HepG2 (cell line): ENCODE data around the gene RSPH4A. TPM values are rescaled to one million over a fixed set of nuclear protein-coding genes. Genes with fewer than 3 reads are reported as not detected.

Source experiments
- EHMT2 ChIP-seq: fragments of 200-600 bp; sonication (generic); IDR thresholded peaks from 2 replicates; pipeline ENCODE4 v1.7.0; 2017; ENCODE audit warnings: antibody characterized with exemption, low read depth, low read length, borderline replicate concordance
- GATAD1 ChIP-seq: IDR thresholded peaks from 2 replicates; pipeline ENCODE4 v1.6.1; 2016; ENCODE audit warnings: missing genetic modification reagents, missing compliant biosample characterization
- HNF4G ChIP-seq, 2 experiments: sonication (generic) in 1 of 2; formaldehyde crosslinking in 1 of 2; IDR thresholded peaks; 2 replicates each; pipeline versions ENCODE4 v1.4.0 to v1.6.1; 2011 to 2020; ENCODE audit warnings: borderline replicate concordance in 2 of 2, low read depth in 2 of 2, mild to moderate bottlenecking in 2 of 2, low read length in 1 of 2, missing genetic modification reagents in 1 of 2, moderate library complexity in 1 of 2
- HOXD1 ChIP-seq: sonication (generic); formaldehyde crosslinking; IDR thresholded peaks from 2 replicates; pipeline ENCODE4 v1.5.0; 2020; ENCODE audit warnings: missing genetic modification reagents
- NCOA2 ChIP-seq: sonication (generic); formaldehyde crosslinking; IDR thresholded peaks from 2 replicates; pipeline ENCODE4 v1.8.0; 2022; ENCODE audit warnings: inconsistent platforms
- PLRG1 ChIP-seq: fragments of 450-650 bp; conservative IDR thresholded peaks from 2 replicates; pipeline ENCODE4 v1.6.1; 2016
- POLR2G ChIP-seq: fragments of 200-400 bp; formaldehyde crosslinking; IDR thresholded peaks from 2 replicates; pipeline ENCODE4 v1.6.1; 2018; ENCODE audit warnings: mild to moderate bottlenecking, low read depth, low read length, moderate library complexity
- SAP130 ChIP-seq: IDR thresholded peaks from 2 replicates; pipeline ENCODE4 v1.6.1; 2016; ENCODE audit warnings: low read depth
- SP1 ChIP-seq, 2 experiments: fragments of 450-650 bp in 1 of 2; sonication (generic) in 1 of 2; formaldehyde crosslinking in 1 of 2; IDR thresholded peaks; 2 replicates each; pipeline versions ENCODE4 v1.4.0 to v1.6.1; 2016 to 2020; ENCODE audit warnings: missing genetic modification reagents in 1 of 2
- TEAD2 ChIP-seq: sonication (generic); formaldehyde crosslinking; IDR thresholded peaks from 2 replicates; pipeline ENCODE4 v1.9.0; 2021; ENCODE audit warnings: missing genetic modification reagents
- ZBTB49 ChIP-seq: sonication (generic); formaldehyde crosslinking; IDR thresholded peaks from 2 replicates; pipeline ENCODE4 v1.4.0; 2020; ENCODE audit warnings: missing genetic modification reagents, borderline replicate concordance
- ZC3H13 ChIP-seq: sonication (generic); formaldehyde crosslinking; IDR thresholded peaks from 2 replicates; pipeline ENCODE4 v1.8.1; 2023; ENCODE audit warnings: mild to moderate bottlenecking, missing genetic modification reagents, moderate library complexity
- ZFX ChIP-seq: sonication (generic); formaldehyde crosslinking; IDR thresholded peaks from 2 replicates; pipeline ENCODE4 v1.4.0; 2020; ENCODE audit warnings: mild to moderate bottlenecking, low read depth, missing genetic modification reagents, moderate library complexity
- ZNF124 ChIP-seq: sonication (generic); formaldehyde crosslinking; IDR thresholded peaks from 2 replicates; pipeline ENCODE4 v1.4.0; 2020; ENCODE audit warnings: missing genetic modification reagents
- ZNF234 ChIP-seq: sonication (generic); formaldehyde crosslinking; conservative IDR thresholded peaks from 2 replicates; pipeline ENCODE4 v1.5.1; 2020; ENCODE audit warnings: mild to moderate bottlenecking, missing genetic modification reagents
- ZNF558 ChIP-seq: sonication (generic); formaldehyde crosslinking; IDR thresholded peaks from 2 replicates; pipeline ENCODE4 v1.9.0; 2022; ENCODE audit warnings: mild to moderate bottlenecking, missing genetic modification reagents, borderline replicate concordance
- ZNF567 ChIP-seq: sonication (generic); formaldehyde crosslinking; IDR thresholded peaks from 2 replicates; pipeline ENCODE4 v1.8.1; 2023; ENCODE audit warnings: mild to moderate bottlenecking, missing genetic modification reagents, borderline replicate concordance
- ZNF577 ChIP-seq: sonication (generic); formaldehyde crosslinking; IDR thresholded peaks from 2 replicates; pipeline ENCODE4 v1.4.0; 2020; ENCODE audit warnings: mild to moderate bottlenecking, low read depth, missing genetic modification reagents, borderline replicate concordance
- ZNF773 ChIP-seq: sonication (generic); formaldehyde crosslinking; IDR thresholded peaks from 2 replicates; pipeline ENCODE4 v1.4.0; 2020; ENCODE audit warnings: missing genetic modification reagents, borderline replicate concordance
- ZNF800 ChIP-seq: sonication (generic); formaldehyde crosslinking; IDR thresholded peaks from 2 replicates; pipeline ENCODE4 v1.4.0; 2020; ENCODE audit warnings: missing genetic modification reagents
- polyA plus RNA-seq, 8 experiments: library from polyadenylated mRNA; depleted of rRNA in 3 of 8; stranded (reverse) in 7 of 8; unstranded in 1 of 8; fragments of >200 nt; fragmentation: Illumina TruSeq in 4 of 8; extraction: Trizol in 4 of 8; gene quantifications; 2 replicates each; pipeline versions ENCODE4 v1.2.1 to v1.2.3, GENCODE V29; 2011 to 2016; ENCODE audit warnings: low read depth in 4 of 8, missing spikeins in 1 of 8, mixed read lengths in 1 of 8; ENCODE audit not compliant: insufficient read depth in 1 of 8
- total RNA-seq, 5 experiments: library from RNA; depleted of rRNA; stranded (reverse); fragments of >200 nt; fragmentation: Illumina TruSeq; extraction: Trizol; gene quantifications; 2 replicates each; pipeline ENCODE4 v1.2.3, GENCODE V29; 2016; ENCODE audit warnings: low read depth in 1 of 5
- TF ChIP-seq, protein P1 (sequence below): sonication (generic); formaldehyde crosslinking; IDR thresholded peaks from 2 replicates; pipeline ENCODE4 v1.8.1; 2023; ENCODE audit warnings: mild to moderate bottlenecking, missing genetic modification reagents
- TF ChIP-seq, protein P2 (sequence below): sonication (generic); formaldehyde crosslinking; IDR thresholded peaks from 2 replicates; pipeline ENCODE4 v1.8.0; 2022; ENCODE audit warnings: mild to moderate bottlenecking, missing genetic modification reagents

The RSPH4A gene
- total and polyA plus RNA-seq, 2 of the 13 experiments (the other 11 are each of a cell fraction or from before 2014, with no cell fraction given) = 0.24 to 0.40 TPM

- TF ChIP-seq ZBTB49 (no peak), GATAD1 (CRISPR knock-in tag) (peak; percentile 79), ZNF234 (CRISPR knock-in tag) (no peak), PLRG1 (no peak), ZNF558 (CRISPR knock-in tag) (no peak), ZFX (CRISPR knock-in tag) (peak; percentile 95), HOXD1 (peak; percentile 84; the same call in 1 of the 2 replicates), ZNF567 (CRISPR knock-in tag) (no peak), SP1 (IDR thresholded peaks at IDR 0.05) (no peak), SP1 (CRISPR knock-in tag; IDR thresholded peaks at IDR 0.05) (no peak), NCOA2 (peak; percentile 99), ZC3H13 (CRISPR knock-in tag) (no peak), ZNF124 (CRISPR knock-in tag) (no peak; the same call in 1 of the 2 replicates), ZNF800 (peak; percentile 89), SAP130 (CRISPR knock-in tag) (peak; percentile 98), EHMT2 (peak; percentile 87; the same call in 1 of the 2 replicates), ZNF577 (no peak), HNF4G (IDR thresholded peaks at IDR 0.05; ENCODE audit: borderline replicate concordance, low read depth, low read length) (peak; percentile 62; the same call in 1 of the 2 replicates), HNF4G (CRISPR knock-in tag; IDR thresholded peaks at IDR 0.05; ENCODE audit: borderline replicate concordance, low read depth) (0 out of 2 replicates have a peak, but pooled peaks have one; percentile 29), TEAD2 (no peak), ZNF773 (no peak), POLR2G (peak; percentile 53; the same call in 1 of the 2 replicates)
- TF ChIP-seq, protein P1, sequence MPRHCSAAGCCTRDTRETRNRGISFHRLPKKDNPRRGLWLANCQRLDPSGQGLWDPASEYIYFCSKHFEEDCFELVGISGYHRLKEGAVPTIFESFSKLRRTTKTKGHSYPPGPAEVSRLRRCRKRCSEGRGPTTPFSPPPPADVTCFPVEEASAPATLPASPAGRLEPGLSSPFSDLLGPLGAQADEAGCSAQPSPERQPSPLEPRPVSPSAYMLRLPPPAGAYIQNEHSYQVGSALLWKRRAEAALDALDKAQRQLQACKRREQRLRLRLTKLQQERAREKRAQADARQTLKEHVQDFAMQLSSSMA (CRISPR knock-in tag) = no peak
- TF ChIP-seq, protein P2, sequence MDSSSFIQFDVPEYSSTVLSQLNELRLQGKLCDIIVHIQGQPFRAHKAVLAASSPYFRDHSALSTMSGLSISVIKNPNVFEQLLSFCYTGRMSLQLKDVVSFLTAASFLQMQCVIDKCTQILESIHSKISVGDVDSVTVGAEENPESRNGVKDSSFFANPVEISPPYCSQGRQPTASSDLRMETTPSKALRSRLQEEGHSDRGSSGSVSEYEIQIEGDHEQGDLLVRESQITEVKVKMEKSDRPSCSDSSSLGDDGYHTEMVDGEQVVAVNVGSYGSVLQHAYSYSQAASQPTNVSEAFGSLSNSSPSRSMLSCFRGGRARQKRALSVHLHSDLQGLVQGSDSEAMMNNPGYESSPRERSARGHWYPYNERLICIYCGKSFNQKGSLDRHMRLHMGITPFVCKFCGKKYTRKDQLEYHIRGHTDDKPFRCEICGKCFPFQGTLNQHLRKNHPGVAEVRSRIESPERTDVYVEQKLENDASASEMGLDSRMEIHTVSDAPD (CRISPR knock-in tag) = peak; percentile 100
Observed at GRCh38 chr6:116631379-116631990, 15.2 kb downstream of the RSPH4A start (continued).
